Endothelial cell of umbilical vein (primary cell): ENCODE measurements around the gene GRIA1. TPM values are rescaled to one million over a fixed set of nuclear protein-coding genes. Genes with fewer than 3 reads are reported as not detected.

Source experiments
- BruUV-seq: library from RNA; stranded (reverse); fragments of 400-500 nt; replicated peaks from 2 replicates; lab custom pipeline; 2021; lab: Mats Ljungman, UMichigan
- CTCF ChIA-PET: fragments of 300-600, 350-600 bp; sonication (Branson Sonifier 250); formaldehyde crosslinking; loops from one replicate; lab custom pipeline; 2021; ENCODE audit warnings: antibody characterized with exemption, inconsistent platforms; lab: Charles Lee
- POLR2A ChIA-PET: fragments of 300-600, 350-600 bp; sonication (Branson Sonifier 250); formaldehyde crosslinking; loops from one replicate; lab custom pipeline; 2021; ENCODE audit warnings: antibody characterized with exemption, inconsistent platforms; lab: Charles Lee
- DNase-seq: peaks from one replicate; pipeline ENCODE4 v3.0.0-alpha.2; 2011; ENCODE audit warnings: low read depth, low spot score
- FAIRE-seq: peaks from 2 replicates; lab custom pipeline; 2011; peaks lifted over from hg19 to GRCh38; lab: Jason Lieb, UNC
- H2AFZ ChIP-seq: 2 replicates; pipeline ENCODE4 v1.6.0; 2012; ENCODE audit warnings: low read depth, low read length, control low read depth, inconsistent platforms
- H3K27ac ChIP-seq: 2 replicates; pipeline ENCODE4 v1.5.1; 2011; ENCODE audit warnings: low read depth, mild to moderate bottlenecking, control low read depth, low read length, moderate library complexity; ENCODE audit not compliant: insufficient read depth
- H3K27me3 ChIP-seq, 2 experiments: 2 replicates each; pipeline versions ENCODE4 v1.6.0 to v1.6.1; 2011; ENCODE audit warnings: low read length in 2 of 2, mixed read lengths in 1 of 2; ENCODE audit not compliant: control insufficient read depth in 2 of 2, insufficient read depth in 2 of 2
- H3K36me3 ChIP-seq, 2 experiments: 2 replicates in 1 of 2; 3 replicates in 1 of 2; pipeline ENCODE4 v1.5.1; 2011; ENCODE audit warnings: low read length in 2 of 2, mild to moderate bottlenecking in 1 of 2, moderate library complexity in 1 of 2; ENCODE audit not compliant: control insufficient read depth in 2 of 2, insufficient read depth in 2 of 2; ENCODE audit errors: extremely low read depth in 1 of 2
- H3K4me1 ChIP-seq: 3 replicates; pipeline ENCODE4 v1.5.1; 2011; ENCODE audit warnings: mild to moderate bottlenecking, low read length; ENCODE audit not compliant: control insufficient read depth, insufficient read depth; ENCODE audit errors: extremely low read depth
- H3K4me2 ChIP-seq: 2 replicates; pipeline ENCODE4 v1.6.1; 2011; ENCODE audit warnings: low read length, control low read depth, mixed read lengths; ENCODE audit not compliant: insufficient read depth
- H3K4me3 ChIP-seq, 3 experiments: fragments of 200-600 bp in 1 of 3; sonication (generic), shearing (Covaris generic) in 1 of 3; replicated peaks in 1 of 3; 2 replicates each; pipeline ENCODE4 v1.5.1; 2011 to 2016; ENCODE audit warnings: control low read depth in 3 of 3, low read length in 3 of 3, mild to moderate bottlenecking in 2 of 3, inconsistent platforms in 1 of 3, low read depth in 1 of 3, moderate library complexity in 1 of 3; ENCODE audit not compliant: insufficient read depth in 1 of 3
- H3K79me2 ChIP-seq: 2 replicates; pipeline ENCODE4 v1.6.0; 2012; ENCODE audit warnings: low read length, inconsistent platforms; ENCODE audit not compliant: control insufficient read depth, insufficient read depth
- H3K9ac ChIP-seq: replicated peaks from 2 replicates; pipeline ENCODE3; 2011; ENCODE audit warnings: low read length, control low read depth; ENCODE audit not compliant: insufficient read depth; ENCODE audit errors: extremely low read depth
- H3K9me1 ChIP-seq: replicated peaks from 3 replicates; pipeline ENCODE4 v1.6.0; 2011; ENCODE audit warnings: mild to moderate bottlenecking, low read length; ENCODE audit not compliant: control insufficient read depth, insufficient read depth; ENCODE audit errors: extremely low read depth
- H3K9me3 ChIP-seq: replicated peaks from 2 replicates; pipeline ENCODE4 v1.5.1; 2012; ENCODE audit warnings: low read length, inconsistent platforms; ENCODE audit not compliant: control insufficient read depth, insufficient read depth
- H4K20me1 ChIP-seq: replicated peaks from 2 replicates; pipeline ENCODE3; 2011; ENCODE audit warnings: mild to moderate bottlenecking, low read length; ENCODE audit not compliant: control insufficient read depth, insufficient read depth; ENCODE audit errors: extremely low read depth
- CTCF ChIP-seq, 2 donors: IDR thresholded peaks; 1 replicate in 1 of 2; 2 replicates in 1 of 2; pipeline ENCODE4 v1.5.1; 2011; ENCODE audit warnings: low read length in 2 of 2, mild to moderate bottlenecking in 2 of 2, moderate library complexity in 2 of 2, control low read depth in 1 of 2, inconsistent platforms in 1 of 2, low read depth in 1 of 2; ENCODE audit not compliant: insufficient read depth in 1 of 2; ENCODE audit errors: extremely low read depth in 1 of 2
- EZH2 ChIP-seq: IDR thresholded peaks from 2 replicates; pipeline ENCODE4 v1.6.1; 2012; ENCODE audit warnings: borderline replicate concordance, low read depth, mild to moderate bottlenecking, moderate library complexity, low read length, inconsistent platforms; ENCODE audit not compliant: severe bottlenecking
- FOS ChIP-seq: IDR thresholded peaks from 2 replicates; pipeline ENCODE4 v1.6.1; 2011; ENCODE audit warnings: mild to moderate bottlenecking, low read length, moderate library complexity, borderline replicate concordance; ENCODE audit not compliant: insufficient read depth
- GATA2 ChIP-seq: IDR thresholded peaks from 2 replicates; pipeline ENCODE4 v1.7.0; 2011; ENCODE audit warnings: low read depth, mild to moderate bottlenecking, moderate library complexity, mixed read lengths, low read length; ENCODE audit not compliant: insufficient read length, insufficient read depth
- JUN ChIP-seq: IDR thresholded peaks from 2 replicates; pipeline ENCODE4 v1.6.1; 2011; ENCODE audit warnings: borderline replicate concordance, low read depth; ENCODE audit not compliant: insufficient read length, insufficient read depth
- MAX ChIP-seq: IDR thresholded peaks from 2 replicates; pipeline ENCODE4 v1.6.1; 2011; ENCODE audit not compliant: insufficient read depth, insufficient read length
- MYC ChIP-seq: IDR thresholded peaks from one replicate; pipeline ENCODE4 v1.6.1; 2011; ENCODE audit warnings: mild to moderate bottlenecking, low read depth, low read length
- POLR2A ChIP-seq: IDR thresholded peaks from 2 replicates; pipeline ENCODE4 v1.6.1; 2012; ENCODE audit warnings: low read depth, mild to moderate bottlenecking, control low read depth, low read length
- POLR2AphosphoS5 ChIP-seq: IDR thresholded peaks from 2 replicates; pipeline ENCODE4 v1.6.1; 2012; ENCODE audit warnings: low read depth, mild to moderate bottlenecking, control low read depth, low read length, moderate library complexity; ENCODE audit not compliant: insufficient read depth
- dilution Hi-C: fragments of 300-500 bp; cut with MboI; formaldehyde crosslinking; loops from one replicate; pipeline ENCODE4 v1.15.0; 2019; ENCODE audit warnings: low sequenced_read_pairs; ENCODE audit not compliant: extremely low pct_ligation_motif_present
- intact Hi-C: fragments of 100-400 bp; cut with micrococcal nuclease; formaldehyde crosslinking; loops from one replicate; pipeline ENCODE4 v1.10.0; 2022
- polyA plus RNA-seq, 4 experiments: library from polyadenylated mRNA; depleted of rRNA in 3 of 4; stranded (reverse) in 3 of 4; unstranded in 1 of 4; fragments of >200 nt; gene quantifications; 2 replicates each; pipeline versions ENCODE4 v1.2.1 to v1.2.3, GENCODE V29; 2011 to 2012; ENCODE audit warnings: missing spikeins in 1 of 4
- total RNA-seq: library from RNA; stranded (reverse); gene quantifications from 2 replicates; pipeline ENCODE4 v1.2.3, GENCODE V29; 2021

The GRIA1 gene
- total and polyA plus RNA-seq, 2 donors (not counting 3 experiments of a cell fraction or from before 2014, with no cell fraction given): not detected

GRCh38 chr5:153533546-153533945 is 43.1 kb downstream of the GRIA1 start:
- H3K4me2 ChIP-seq: no peak overlapping the region
- no peak overlapping the region for H3K27ac ChIP-seq
- no peak overlapping the region for H3K9ac ChIP-seq
- ChIA-PET POLR2A (no interaction called here), CTCF (interaction anchor here (1.2 kb wide), 1 partner anchor 9 kb away, joined by 4 read pairs; no protein-coding TSS in a partner anchor)
- no peaks in the 10 kb centered on the region for H3K79me2 ChIP-seq
- no peaks in the 10 kb centered on the region for H3K4me1 ChIP-seq
- H3K36me3 ChIP-seq: no peaks in the 10 kb centered on the region
- DNase-seq (no peak), FAIRE-seq (no peak)
- no peak overlapping the region for H2AFZ ChIP-seq
- no peaks in the 10 kb centered on the region for H3K27me3 ChIP-seq
- BruUV-seq: no TSS peak
- no peaks in the 10 kb centered on the region for H3K9me3 ChIP-seq
- TF ChIP-seq CTCF (IDR thresholded peaks at IDR 0.05; ENCODE audit: extremely low read depth in 1 of 2, insufficient read depth in 1 of 2, low read depth in 1 of 2, low read length in 2 of 2) (no peak), POLR2AphosphoS5 (no peak), EZH2 (no peak), MAX (no peak), JUN (no peak), POLR2A (no peak), MYC (no peak), GATA2 (no peak), FOS (no peak)
- intact Hi-C loops (no loop called here), dilution Hi-C loops (no loop called here)
- no peak overlapping the region for H3K4me3 ChIP-seq
- no peaks in the 10 kb centered on the region for H3K9me1 ChIP-seq
- no peaks in the 10 kb centered on the region for H4K20me1 ChIP-seq
